OCI-LY1 (cell line): ENCODE results near the gene PHKA2.

Experiments
- CTCF ChIP-seq: fragments of 200-600 bp; sonication (generic), shearing (Covaris generic); IDR thresholded peaks from 2 replicates; pipeline ENCODE4 v1.5.1; 2017; ENCODE audit warnings: mild to moderate bottlenecking, antibody characterized with exemption, low read length, moderate library complexity, mixed read lengths
- EZH2 ChIP-seq: fragments of 200-600 bp; sonication (generic), shearing (Covaris generic); IDR thresholded peaks from 2 replicates; pipeline ENCODE4 v1.8.0; 2017; ENCODE audit warnings: borderline replicate concordance, mixed run types, mild to moderate bottlenecking, antibody characterized with exemption, low read length, moderate library complexity, mixed read lengths

DNA sequence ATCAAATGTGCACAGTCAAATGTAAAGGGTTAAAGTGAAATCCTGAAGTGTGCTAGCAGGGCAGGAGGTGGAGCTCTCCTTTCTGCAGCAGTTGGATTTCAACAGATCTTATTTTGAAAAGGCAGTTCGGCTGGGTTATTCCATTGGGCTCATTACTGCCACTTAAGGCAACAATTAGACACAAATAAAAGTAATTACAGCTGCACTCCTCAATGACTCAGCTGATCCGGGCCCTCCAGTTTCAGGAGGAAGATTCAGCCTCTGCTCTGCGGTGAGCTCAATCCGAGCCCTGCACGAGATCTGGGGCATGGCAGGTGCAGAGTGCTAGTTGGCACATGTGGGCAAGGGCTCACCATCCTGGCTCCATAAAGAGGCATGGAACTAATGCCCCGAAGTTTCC lies 85.4 kb downstream of the PHKA2 start:
- TF ChIP-seq CTCF (no peak), EZH2 (no peak)
